Dedifferentiated amniotic fluid mesenchymal stem cell (primary cell): ENCODE measurements around the gene LPXN.

ENCODE experiments used
- DNase-seq: peaks from one replicate; pipeline ENCODE4 v3.0.0-alpha.2; 2016; ENCODE audit errors: extremely low spot score

The LPXN gene

GRCh38 chr11:58524232-58525036 lies 51.2 kb downstream of the LPXN start:
- DNase-seq = peak; percentile 73

DNA sequence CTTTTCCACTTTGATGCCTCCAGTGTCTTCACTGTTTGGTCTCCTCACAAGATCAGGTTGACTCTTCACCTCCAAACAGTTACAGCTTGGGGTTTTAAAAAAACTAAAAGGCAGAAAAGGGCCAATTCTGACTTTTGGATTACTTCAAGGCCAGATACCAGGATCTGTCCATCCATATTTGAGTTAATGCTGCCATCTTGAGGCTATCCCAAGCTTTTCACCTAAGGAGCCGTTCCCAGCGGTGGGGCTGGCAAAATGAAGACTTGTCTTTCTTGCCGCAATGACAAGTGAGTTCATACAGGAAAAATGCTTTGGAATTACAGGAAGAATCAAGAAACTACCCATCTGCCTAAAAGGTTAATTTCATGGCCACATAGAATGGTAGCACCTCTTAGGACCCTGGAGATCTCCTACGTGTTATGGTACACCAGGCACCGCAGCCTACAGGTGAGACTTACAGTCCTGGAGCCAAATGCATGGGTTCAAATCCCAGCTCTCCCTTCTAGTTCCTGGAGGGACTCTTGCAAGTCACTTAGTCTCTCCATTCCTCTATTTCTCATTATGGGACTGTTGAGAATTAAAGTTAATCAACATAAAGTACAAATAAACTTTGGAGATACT lies 61.8 kb downstream of the LPXN start:
- DNase-seq = peak; percentile 67

- DNase-seq = no peak
These were observed 64.0 kb downstream of the LPXN start for GRCh38 chr11:58511636-58512035.

DNA sequence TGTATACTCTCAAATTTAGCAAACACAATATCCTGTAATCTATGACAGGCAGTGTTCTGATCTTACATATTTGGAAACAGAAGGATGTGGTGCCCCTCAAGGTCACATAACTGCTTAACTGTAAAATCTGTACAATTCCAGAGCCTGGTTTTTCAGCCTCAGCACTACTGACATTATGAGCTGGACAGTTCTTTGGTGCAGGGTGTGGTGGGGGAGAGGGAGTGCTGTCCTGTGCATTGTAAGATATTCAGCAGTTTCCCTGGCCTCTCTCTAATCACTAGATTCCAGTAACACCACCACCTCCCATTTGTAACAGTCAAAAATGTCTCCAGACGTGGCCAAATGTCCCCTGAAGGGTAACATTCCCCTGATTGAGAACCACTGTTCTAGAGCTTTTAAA lies 65.9 kb downstream of the LPXN start:
- DNase-seq = no peak

DNA sequence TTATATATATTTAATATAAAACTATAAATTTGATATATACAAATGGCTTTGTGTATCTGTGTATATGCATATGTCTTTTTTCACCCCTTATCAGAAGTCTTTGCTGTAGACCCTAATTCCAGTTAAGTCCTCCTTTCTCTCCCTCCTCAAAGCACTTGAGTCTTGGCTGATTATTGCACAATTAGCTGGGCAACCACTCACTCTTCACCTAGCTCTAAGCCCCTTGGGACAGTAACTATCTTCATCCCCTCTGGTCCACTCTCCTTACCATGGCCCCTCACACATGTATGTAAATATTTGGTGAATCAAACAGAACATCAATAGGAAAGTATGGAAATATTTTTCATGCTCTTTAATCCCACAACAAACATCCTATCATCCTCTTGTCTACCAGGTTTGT lies 66.8 kb downstream of the LPXN start:
- DNase-seq = no peak

GRCh38 chr11:58508005-58508404 lies 67.7 kb downstream of the LPXN start, which contains the start of gene OR5B21:
Gene OR5B21 (minus strand): TSS chr11:58508105. CDS start chr11:58508105, 0 bp downstream.
- DNase-seq = no peak

DNA sequence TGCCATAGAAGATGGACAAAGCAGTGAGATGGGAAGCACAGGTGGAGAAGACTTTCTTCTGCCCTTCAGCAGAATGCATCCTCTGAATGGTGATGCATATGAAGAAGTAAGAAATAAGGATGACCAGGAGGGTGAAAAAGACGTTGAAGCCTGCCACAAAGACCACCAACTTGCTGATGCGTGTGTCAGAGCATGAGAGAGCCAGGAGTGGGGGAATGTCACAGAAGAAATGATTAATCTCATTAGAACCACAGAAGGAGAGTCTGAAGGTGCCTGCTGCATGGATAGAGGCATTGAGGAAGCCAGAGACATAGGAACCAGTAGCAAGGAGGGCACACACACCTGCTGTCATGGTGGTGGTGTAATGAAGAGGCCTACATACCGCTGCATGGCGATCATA lies 68.3 kb downstream of the LPXN start:
- DNase-seq = no peak

GRCh38 chr11:58506935-58507334 lies 68.7 kb downstream of the LPXN start:
- DNase-seq = no peak

DNA sequence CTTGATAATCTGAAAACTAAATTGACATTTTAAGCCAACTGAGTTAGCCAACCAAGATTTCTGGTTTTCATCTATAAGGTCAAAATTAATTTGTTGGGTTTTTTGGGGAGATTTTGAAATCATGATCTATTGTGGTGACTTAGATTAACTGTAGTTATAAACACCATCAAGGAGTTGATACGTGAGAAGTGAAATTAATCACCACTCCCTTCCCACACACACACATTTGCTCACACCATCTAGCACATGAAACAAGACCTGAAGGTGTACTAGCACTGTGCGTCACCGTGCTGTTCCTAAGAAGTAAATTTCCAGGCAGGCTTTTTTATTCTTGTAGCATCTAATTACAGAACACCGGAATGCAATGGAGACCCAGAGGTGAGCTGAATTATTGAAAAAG lies 69.8 kb downstream of the LPXN start:
- no peak for DNase-seq

DNA sequence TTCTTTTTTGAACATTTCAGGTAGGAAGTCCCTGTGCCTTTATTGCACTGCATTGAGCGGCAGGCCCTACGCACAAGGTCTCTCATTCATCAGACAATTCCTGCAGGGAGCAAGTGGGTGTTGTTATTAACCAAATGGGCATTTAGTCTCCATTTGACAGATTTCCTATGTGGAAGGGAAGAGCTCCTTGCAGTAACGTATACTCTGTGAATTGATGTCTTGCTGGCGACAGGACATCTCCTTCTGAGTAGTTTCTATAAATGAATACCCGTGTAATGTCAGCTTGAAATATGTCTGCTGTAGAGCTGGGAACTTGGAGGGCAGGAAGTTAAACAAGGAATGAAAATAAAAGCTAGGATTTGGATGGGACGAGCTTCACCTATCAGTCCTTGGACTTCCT lies 71.4 kb downstream of the LPXN start:
- no peak for DNase-seq

GRCh38 chr11:58503361-58503856 lies 72.2 kb downstream of the LPXN start:
- no peak for DNase-seq

DNA sequence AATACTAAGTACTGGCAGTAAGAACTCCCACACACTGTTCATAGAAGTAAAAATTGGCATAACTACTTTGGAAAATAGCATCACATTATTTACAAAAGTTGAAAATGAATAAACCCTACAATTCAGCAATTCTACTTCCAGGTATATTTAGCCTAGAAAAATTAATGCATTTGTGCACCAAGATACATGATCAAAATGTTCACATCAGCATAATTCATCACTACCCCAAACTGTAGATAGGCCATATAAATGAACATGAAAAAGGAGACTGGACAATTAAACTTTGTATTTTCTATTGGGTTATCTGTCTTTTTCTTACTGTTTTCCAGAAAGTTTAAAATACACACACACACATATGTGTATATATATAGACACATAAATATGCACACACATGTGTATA lies 73.7 kb downstream of the LPXN start:
- DNase-seq = no peak

DNA sequence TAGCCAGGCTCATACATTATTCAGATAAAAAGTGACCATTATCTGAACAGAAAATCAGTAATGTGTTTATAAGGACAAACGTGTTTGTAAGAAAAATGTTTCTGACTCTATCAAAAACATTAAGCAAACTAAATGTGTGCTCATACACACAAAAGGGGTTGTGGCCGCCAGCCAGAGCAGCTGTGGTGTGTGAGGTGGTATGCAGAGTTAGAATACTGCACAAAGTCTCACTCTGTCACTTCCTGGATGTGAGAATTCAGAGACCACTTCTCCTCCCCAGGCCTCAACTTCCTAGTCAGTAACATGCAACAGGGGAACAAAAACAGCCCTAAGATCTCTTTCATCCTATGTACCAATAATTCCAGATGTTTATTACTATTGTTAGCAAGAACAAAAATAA lies 77.2 kb downstream of the LPXN start:
- DNase-seq = no peak

DNA sequence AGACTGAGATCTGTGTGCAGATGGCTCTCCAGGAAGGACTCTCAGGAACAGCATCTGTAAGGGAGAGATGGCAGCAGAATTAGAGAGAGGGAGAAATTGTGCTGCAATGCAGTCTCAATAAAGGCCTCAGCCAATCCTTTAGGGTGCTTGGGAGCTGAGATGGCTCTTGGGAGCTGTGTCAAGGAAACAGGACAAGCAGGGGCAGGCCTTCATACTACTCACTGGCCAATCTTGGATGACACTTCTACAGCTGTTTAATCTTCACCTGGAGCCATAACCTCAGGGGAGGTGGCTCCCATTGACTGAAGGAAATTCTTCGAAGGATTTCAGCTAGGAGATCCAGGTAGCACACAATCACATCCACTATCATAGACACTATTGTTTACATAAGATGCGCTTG lies 77.7 kb downstream of the LPXN start:
- no peak for DNase-seq

DNA sequence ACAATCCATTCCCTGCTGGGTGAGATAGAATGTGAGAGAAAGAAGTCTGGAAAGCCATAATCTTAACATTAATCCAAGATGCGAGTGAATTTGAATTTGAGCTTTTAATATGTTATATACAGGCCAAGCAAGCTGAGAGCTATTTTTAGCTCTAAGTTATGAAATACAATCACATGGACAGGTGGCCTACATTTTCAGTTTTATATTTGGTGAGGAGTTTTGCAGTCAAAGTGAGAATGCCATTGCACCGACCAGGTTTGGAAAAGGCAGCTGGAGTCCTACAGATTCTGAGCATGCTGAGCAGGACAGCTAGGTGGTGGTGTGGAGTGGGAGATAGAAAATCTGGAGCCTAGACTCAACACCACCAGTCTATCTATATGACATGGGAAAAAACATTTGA lies 79.8 kb downstream of the LPXN start:
- no peak for DNase-seq

DNA sequence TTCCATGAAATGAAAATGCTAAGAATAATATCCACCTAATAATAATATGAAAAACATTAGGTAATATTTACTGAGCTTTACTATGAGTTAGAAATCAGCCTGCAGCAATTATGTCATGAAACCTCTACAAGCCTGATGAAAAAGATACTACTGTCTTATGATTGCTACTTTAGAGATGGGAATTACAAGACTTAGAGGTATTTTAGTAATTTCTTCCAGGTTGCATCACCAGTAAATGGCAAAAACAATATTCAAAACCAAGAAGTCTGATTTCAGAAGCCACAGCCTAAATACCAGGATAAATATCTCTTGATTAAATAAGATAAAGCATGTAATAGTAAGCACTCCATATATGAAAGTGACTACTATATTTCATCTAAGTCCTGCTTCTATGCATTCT lies 81.6 kb downstream of the LPXN start:
- DNase-seq = peak; percentile 26

- DNase-seq = no peak
These were observed 82.0 kb downstream of the LPXN start for GRCh38 chr11:58493676-58494075.

GRCh38 chr11:58490827-58491226 lies 84.8 kb downstream of the LPXN start:
- DNase-seq = no peak

DNA sequence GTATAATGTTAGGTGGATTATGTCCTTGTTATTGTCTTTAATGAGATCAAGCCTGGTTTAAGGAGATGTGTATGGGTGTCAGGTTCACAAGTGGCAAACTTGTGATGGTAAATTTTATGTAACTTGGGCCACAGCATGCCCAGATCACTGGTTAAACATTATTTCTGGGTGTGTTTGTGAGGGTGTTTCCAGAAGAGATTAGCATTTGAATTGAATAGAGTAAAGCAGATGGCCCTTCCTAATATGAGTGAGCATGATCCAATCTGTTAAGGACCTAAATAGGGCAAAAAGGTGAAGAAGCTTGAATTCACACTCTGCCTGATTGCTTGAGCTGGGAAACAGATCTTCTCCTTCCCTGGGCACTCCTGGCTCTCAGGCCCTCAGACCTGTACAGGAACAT lies 88.5 kb downstream of the LPXN start:
- DNase-seq = no peak

DNA sequence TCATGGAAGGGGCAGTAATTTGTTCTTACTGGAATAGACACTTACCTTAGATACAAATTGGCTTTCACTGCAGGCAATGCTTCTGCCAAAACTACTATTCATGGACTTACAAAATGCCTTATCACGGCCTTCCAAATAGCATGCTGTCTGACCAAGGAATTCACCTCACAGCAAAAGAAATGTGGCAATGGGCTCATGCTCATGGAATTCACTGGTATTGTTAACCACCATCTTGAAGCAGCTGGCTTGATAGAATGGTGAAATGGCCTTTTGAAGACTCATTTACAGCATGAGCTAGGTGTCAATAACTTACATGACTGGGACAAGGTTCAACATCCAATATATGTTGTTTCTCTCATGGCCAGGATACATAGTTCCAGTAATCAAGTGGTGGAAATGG lies 89.7 kb downstream of the LPXN start:
- no peak for DNase-seq
